Measurements from ENCODE around the gene PLPPR4. TPM values are rescaled to one million over a fixed set of nuclear protein-coding genes. Genes with fewer than 3 reads are reported as not detected.
A peak's percentile ranks its signal among the peaks of the same experiment; 100 is the strongest.

The PLPPR4 gene, protein sequence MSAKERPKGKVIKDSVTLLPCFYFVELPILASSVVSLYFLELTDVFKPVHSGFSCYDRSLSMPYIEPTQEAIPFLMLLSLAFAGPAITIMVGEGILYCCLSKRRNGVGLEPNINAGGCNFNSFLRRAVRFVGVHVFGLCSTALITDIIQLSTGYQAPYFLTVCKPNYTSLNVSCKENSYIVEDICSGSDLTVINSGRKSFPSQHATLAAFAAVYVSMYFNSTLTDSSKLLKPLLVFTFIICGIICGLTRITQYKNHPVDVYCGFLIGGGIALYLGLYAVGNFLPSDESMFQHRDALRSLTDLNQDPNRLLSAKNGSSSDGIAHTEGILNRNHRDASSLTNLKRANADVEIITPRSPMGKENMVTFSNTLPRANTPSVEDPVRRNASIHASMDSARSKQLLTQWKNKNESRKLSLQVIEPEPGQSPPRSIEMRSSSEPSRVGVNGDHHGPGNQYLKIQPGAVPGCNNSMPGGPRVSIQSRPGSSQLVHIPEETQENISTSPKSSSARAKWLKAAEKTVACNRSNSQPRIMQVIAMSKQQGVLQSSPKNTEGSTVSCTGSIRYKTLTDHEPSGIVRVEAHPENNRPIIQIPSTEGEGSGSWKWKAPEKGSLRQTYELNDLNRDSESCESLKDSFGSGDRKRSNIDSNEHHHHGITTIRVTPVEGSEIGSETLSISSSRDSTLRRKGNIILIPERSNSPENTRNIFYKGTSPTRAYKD
- 1 to 10 TPM in 2 of 4 donors, under 1 TPM in 2; 0.49 to 1.9 (median 0.97) TPM for total RNA-seq
- under 1 TPM in 1 of 3 donors, not detected in 2; 0.31 TPM for polyA plus RNA-seq

DNA sequence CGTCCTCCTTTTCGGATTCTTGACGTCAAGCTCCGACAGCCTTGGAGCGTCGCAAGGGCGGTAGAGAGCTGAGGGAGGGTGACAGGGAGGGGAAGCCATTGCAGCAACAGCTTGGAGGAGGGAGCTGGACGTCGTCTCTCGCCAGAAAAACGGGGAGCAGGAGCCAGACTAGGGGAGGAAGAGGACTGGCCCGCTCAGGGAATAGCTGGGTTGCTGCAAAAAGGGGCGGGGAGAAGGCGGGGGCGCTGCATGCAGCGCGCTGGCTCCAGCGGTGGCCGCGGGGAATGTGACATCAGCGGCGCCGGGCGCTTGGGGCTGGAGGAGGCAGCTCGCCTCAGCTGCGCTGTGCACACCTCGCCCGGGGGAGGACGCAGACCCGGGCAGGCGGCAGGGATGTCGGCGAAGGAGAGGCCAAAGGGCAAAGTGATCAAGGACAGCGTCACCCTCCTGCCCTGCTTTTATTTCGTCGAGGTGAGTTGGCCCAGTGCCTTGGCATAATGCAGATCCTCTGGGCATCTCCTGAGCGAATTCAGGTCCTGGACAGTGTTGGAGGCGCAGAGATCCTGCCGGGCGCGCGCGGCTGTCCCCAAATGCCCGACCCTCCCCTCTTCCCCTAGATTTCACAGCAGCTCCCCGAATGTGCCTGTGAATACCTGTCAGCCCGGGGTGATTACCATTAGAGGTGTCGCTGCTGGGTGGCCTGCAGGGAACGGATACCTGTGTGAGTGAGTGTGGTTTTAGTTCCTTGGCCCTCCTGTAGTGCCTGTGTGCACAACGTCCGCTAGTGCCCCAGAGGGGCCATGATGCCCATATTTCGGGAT is at the start of gene PLPPR4:
Gene PLPPR4, plus strand, starts transcription at position 292 of the 821 bp plus-strand sequence. Its CDS starts 102 bp downstream, at position 394.
- TF ChIP-seq EP300 (IDR thresholded peaks at IDR 0.05) (no peak), POLR2A (IDR thresholded peaks at IDR 0.05) (no peak), POLR2AphosphoS5 (IDR thresholded peaks at IDR 0.05) (no peak)
- TF ChIP-seq, protein P1, sequence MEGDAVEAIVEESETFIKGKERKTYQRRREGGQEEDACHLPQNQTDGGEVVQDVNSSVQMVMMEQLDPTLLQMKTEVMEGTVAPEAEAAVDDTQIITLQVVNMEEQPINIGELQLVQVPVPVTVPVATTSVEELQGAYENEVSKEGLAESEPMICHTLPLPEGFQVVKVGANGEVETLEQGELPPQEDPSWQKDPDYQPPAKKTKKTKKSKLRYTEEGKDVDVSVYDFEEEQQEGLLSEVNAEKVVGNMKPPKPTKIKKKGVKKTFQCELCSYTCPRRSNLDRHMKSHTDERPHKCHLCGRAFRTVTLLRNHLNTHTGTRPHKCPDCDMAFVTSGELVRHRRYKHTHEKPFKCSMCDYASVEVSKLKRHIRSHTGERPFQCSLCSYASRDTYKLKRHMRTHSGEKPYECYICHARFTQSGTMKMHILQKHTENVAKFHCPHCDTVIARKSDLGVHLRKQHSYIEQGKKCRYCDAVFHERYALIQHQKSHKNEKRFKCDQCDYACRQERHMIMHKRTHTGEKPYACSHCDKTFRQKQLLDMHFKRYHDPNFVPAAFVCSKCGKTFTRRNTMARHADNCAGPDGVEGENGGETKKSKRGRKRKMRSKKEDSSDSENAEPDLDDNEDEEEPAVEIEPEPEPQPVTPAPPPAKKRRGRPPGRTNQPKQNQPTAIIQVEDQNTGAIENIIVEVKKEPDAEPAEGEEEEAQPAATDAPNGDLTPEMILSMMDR (IDR thresholded peaks at IDR 0.05) = no peak
- Histone ChIP-seq H3K4me1 (peaks cover 0 to 12% (median 8%) of the 10 kb centered on the region in 4 donors), H3K9me3 (no peaks in the 10 kb centered on the region), H3K4me3 (peak within 1 kb of the TSS; percentile 13 to 49 (median 40)), H3K27me3 (no peaks in the 10 kb centered on the region), H3K27ac (no peak within 1 kb of the TSS), H3K36me3 (no peaks in the 10 kb centered on the region)
- intact Hi-C loops (cut with DNase I) = no loop called here
- 3 to 4% methylated on average over 51 of the region's 51 CpGs for WGBS, 2 donors
- peak; percentile 63 for DNase-seq

DNA sequence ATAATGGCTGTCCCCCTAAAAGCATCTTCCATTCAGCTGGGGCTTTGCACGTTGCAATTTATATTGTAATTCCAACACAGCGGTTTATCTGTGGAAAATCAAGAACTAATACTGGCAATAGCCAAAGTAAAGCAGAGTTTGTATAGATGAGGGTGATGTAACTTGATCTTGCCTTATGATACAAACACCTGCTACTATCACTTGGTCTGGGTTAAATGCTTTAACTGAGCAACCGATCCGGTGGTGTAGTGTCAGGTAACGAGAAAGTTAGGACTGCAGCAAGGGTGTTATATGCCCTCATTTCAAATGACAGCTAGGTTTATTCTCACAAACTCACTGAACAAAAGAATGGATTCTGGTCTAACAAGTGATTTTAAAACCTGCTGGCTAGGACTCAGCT is 47.3 kb upstream of the PLPPR4 start:
- H3K4me3 ChIP-seq = no peak overlapping the region
- 76% methylated on average over 5 of the region's 5 CpGs for WGBS, 2 donors
- H3K27me3 ChIP-seq = no peaks in the 10 kb centered on the region
- no peak for TF ChIP-seq POLR2A (IDR thresholded peaks at IDR 0.05)
- TF ChIP-seq EP300 (IDR thresholded peaks at IDR 0.05) = no peak
- TF ChIP-seq, protein P1 (IDR thresholded peaks at IDR 0.05) = no peak
- no peak for TF ChIP-seq POLR2AphosphoS5 (IDR thresholded peaks at IDR 0.05)
- no peaks in the 10 kb centered on the region for H3K36me3 ChIP-seq
- no peak for DNase-seq
- H3K9me3 ChIP-seq = peaks cover 0 to 3% (median 0%) of the 10 kb centered on the region in 4 donors
- no peak overlapping the region for H3K27ac ChIP-seq
- H3K4me1 ChIP-seq = peaks cover 0 to 8% (median 3%) of the 10 kb centered on the region in 4 donors
- intact Hi-C loops (cut with DNase I) = no loop called here

DNA sequence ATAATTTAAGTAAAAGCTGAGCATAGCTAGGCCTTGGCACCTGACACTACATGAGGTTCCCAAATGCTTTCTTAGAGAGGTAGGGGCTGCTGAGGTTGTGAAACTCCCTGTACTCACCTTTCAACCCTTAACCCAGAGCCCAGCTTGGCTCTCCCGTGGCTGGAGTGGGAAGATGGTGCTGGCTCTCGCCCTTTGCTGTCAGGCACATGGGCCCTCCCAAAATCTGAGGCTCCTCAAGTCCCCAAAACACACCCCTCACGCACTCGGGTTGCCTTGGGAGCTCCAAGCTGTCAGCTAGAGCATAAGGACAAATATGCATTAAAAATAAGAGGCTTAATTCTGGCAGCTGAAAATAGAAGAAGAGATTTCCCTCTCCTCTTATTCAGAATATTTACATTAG is 46.7 kb upstream of the PLPPR4 start:
- Histone ChIP-seq H3K27ac (no peak overlapping the region), H3K36me3 (no peaks in the 10 kb centered on the region), H3K27me3 (no peaks in the 10 kb centered on the region), H3K9me3 (peaks cover 0 to 3% (median 0%) of the 10 kb centered on the region in 4 donors), H3K4me1 (peaks cover 0 to 8% (median 3%) of the 10 kb centered on the region in 4 donors), H3K4me3 (no peak overlapping the region)
- intact Hi-C loops (cut with DNase I) = no loop called here
- 29 to 40% methylated on average over 4 of the region's 4 CpGs for WGBS, 2 donors
- TF ChIP-seq, protein P1 (IDR thresholded peaks at IDR 0.05) = no peak
- TF ChIP-seq POLR2A (IDR thresholded peaks at IDR 0.05) (no peak), EP300 (IDR thresholded peaks at IDR 0.05) (no peak), POLR2AphosphoS5 (IDR thresholded peaks at IDR 0.05) (no peak)
- DNase-seq = no peak

DNA sequence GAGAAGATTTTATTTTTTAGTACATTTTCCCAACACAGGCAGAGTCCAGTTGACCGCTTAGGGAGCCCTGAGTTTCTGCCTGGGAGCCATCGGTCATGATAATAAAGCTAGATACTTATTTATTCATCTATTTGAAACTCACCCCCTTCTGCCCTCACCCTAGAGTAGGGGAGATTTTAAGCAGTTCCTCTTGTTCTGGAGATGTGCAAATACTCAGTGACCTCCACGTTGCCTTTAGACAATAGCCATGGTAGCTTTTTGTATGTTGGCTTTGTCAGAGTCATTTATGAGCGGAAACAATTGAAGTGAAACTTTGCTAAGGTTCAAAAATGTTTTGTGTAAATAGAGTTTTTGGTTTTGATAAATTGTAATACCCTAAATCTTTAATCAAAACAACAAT is 45.7 kb upstream of the PLPPR4 start:
- no peak for DNase-seq
- H3K4me1 ChIP-seq = peaks cover 0 to 8% (median 3%) of the 10 kb centered on the region in 4 donors
- H3K27me3 ChIP-seq = no peaks in the 10 kb centered on the region
- 75 to 82% methylated on average over 4 of the region's 4 CpGs for WGBS, 2 donors
- no peak overlapping the region for H3K4me3 ChIP-seq
- H3K9me3 ChIP-seq = peaks cover 0 to 3% (median 0%) of the 10 kb centered on the region in 4 donors
- H3K36me3 ChIP-seq = no peaks in the 10 kb centered on the region
- intact Hi-C loops (cut with DNase I) = no loop called here
- H3K27ac ChIP-seq = no peak overlapping the region
- TF ChIP-seq POLR2AphosphoS5 (IDR thresholded peaks at IDR 0.05) (no peak), POLR2A (IDR thresholded peaks at IDR 0.05) (no peak)
- TF ChIP-seq, protein P1 (IDR thresholded peaks at IDR 0.05) = no peak
